ENCODE results near the gene ERMP1.
"Not testable (repeated sequence)": the region's sequence is repeated elsewhere in the genome, so short reads cannot be mapped to it uniquely, and the experiment has no call there.

The ERMP1 gene

DNA sequence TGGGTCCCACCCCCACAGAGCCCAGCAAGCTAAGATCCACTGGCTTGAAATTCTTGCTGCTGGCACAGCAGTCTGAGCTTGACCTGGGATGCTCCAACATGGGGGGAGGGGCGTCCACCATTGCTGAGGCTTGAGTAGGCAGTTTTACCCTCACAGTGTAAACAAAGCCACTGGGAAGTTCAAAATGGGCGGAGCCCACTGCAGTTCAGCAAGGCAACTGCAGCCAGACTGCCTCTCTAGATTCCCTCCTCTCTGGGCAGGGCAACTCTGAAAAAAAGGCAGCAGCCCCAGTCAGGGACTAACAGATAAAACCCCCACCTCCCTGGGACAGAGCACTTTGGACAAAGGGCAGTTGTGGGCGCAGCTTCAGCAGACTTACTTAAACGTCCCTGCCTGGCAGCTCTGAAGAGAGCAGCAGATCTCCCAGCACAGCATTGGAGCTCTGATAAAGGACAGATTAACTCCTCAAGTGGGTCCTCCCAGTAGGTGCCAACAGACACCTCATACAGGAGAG is 53.2 kb downstream of the ERMP1 start:
- not testable (repeated sequence) for DNase-seq

DNA sequence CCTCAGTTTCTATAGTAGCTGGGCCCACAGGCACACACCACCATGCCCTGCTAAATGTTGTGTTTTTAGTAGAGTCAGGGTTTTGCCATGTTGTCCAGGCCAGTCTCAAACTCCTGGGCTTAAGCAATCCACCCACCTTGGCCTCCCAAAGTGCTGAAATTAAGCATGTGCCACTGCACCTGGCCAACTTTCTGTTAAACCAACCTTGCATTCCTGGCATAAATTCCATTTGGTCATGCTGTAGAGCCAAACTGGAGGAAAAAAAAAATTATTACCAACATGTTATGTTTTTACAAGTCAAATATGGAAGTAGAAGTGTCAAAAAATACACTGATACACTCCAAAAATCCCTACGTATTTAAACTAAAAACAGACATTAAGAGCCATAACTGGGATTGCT is 54.1 kb downstream of the ERMP1 start:
- DNase-seq, result no peak

DNA sequence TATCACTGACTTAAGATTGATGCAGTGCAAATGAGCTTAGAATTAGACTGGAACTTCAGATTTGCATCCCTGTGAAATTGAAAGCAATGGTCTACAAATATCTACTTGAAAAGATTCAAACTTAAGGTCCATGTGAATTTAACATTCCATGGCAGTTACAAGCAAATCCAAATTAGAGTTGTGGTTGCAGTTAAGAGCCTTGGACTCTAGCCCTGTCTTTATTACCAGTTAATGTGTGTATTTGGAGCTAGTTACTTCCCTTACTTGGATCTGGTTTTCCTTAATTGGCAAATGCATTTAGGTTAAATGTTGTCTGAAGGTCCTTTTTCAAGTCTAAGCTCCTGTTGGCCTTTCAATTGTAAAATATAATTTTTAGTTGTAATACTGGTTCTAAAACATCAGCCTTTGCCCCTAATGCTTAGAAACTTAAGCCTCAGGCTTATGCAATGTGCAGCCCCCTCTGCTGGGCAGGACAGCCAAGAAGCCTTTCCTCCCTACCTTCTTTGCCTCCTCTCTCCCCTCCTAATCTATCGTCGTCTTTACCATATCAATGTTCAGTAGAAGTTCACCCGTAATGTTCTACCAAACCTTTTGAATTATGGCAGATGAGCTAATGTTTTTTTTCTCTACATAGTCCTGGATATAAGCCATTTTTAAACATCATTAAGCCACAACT is 59.5 kb downstream of the ERMP1 start:
- no peak for DNase-seq

DNA sequence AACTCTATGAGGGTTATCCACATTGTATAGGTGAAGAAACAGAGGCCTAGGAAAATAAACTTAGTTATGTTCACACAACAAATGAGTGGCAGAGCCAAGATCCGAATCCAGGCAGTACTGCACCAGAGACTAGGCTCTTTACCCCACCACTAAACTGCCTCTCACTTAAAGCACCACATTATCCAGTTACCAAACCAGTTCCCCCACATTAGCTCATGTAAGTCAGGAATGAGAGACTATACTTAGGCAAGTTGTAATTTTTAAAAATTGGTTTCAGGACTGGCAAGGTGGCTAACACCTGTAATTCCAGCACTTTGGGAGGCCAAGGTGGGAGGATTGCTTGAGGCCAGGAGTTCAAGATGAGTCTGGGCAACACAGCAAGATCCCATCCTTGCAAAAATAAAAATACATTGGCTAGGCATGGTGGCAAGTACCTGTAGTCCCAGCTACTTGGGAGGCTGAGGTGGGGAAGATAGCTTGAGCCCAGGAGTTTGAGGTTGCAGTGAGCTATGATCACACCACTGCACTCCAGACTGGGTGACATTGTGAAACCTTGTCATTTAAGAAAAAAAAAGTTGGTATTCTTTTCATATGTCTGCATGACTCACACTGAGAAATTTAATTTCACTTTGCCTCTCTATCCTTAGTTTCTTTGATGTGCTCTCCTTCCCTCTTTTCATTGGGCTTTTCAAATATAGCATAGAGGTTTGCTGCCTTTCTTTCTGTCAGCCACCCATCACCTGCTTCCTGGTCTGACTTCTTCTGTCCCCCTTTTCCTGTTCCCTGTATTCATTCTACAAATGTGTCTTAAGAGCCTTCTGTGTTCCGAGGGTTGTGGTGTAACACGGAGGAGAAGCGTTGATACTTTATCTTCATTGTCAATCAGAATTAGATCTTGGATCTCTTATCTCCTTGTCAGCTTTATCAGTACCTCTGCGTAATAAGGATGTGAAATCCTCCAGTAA is 64.7 kb downstream of the ERMP1 start:
- peak; percentile 69 for DNase-seq

DNA sequence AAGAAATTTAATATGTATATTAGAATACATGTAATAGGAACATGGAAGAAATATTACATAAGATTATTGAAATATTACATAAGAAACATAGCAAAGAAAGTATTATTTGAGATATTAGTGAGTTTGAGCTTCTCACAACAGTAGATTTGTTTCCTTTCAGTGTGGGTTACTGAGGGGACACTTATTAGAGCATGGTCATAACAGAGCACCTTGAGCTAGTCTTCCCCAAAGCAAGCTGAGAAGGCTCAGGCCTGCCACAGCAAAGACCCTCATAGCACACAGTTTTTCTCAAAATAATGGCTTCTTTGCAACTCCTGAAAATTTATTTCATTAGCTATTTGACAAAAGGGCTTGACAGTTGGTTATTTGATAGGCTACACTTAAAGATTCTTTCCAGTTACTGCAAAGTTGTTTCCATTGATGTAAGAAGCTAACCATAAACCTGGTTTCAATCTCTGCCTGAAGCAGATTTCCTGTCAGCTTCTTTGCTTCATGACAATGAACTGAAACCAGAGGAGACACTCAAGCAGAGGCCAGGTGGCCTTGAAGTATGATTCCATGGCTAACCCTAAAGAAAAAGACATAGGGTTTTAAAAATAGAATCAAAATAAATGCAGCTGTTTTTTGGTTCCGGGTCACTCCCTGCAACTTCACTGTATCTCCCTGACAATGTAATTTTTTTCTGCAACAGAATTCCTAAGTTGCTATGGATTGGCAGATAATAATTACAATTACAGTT is 68.6 kb downstream of the ERMP1 start:
- peak; percentile 65 for DNase-seq

DNA sequence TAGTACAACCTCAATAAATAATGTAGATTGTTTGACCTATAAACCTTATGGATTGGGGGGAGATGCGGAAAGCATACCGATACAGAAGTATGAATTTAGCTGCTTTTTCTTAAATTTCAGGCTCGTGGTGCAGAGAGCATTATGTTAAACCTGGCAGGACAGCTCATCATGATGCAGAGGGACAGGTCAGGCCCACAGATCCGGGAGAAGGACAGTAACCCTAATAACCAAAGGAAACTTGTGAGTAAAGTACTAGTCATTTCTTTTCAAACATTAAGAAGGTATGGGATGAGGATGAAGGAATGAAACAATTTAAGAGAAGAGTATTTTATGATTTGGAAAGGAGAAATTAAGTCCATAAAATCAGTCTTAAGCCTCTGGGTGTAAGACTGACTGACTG is 70.5 kb downstream of the ERMP1 start:
- no peak for DNase-seq

DNA sequence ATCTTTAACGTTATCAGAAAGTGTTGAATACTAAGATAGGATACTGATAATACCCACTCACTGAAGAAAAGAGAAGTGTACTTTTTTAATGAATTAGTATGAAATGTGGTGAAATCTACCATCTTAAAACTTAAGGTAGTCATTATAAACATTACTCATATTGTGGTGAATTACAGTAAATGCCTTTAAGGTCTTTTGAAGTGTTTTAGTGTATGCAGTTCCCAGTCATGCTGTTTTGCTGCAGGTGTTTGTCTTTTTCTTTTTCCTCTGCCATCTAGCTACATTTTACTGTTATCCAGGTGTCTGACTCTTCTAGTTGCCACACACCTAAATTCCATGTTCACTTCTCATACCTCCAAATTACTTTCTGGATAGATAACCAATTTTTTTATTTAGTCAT is 72.6 kb downstream of the ERMP1 start:
- DNase-seq, result no peak

DNA sequence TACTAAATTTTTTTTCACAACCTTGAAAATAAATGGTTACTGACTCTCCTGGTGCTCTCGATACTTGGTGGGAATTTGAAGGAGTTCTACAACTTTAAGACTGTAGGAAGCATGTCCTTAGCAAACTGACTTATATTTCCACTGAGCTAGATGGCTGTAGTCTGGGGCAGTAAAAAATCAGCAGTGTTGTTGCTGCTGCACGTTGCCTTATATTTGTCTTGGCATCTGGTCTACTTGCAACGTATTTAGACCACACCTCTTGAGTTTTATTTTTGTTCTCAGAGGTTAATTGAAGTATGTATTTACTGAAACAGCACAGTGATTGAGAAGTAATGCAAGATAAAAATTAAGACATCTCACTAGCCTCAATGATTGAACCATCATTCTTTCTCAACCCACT is 76.3 kb downstream of the ERMP1 start:
- DNase-seq, result no peak

DNA sequence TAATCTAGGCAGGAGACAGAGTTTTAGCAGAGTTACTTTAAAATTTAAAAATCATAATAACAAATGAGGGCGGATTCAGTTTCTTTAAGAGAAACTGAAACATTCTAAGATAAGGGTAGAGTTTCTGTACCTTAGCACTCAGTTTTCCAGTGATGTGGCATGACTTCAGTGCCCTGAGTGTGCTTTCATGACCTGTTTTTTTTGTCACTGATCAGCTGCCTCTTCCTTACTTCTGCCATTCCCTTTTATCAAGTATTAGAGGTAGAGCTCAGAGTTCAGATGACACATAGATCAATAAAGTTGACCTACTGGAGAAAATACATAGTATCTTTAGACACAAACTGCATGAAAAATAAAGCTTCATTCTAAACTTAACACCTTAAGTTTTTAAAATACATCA is 82.3 kb downstream of the ERMP1 start:
- no peak for DNase-seq

DNA sequence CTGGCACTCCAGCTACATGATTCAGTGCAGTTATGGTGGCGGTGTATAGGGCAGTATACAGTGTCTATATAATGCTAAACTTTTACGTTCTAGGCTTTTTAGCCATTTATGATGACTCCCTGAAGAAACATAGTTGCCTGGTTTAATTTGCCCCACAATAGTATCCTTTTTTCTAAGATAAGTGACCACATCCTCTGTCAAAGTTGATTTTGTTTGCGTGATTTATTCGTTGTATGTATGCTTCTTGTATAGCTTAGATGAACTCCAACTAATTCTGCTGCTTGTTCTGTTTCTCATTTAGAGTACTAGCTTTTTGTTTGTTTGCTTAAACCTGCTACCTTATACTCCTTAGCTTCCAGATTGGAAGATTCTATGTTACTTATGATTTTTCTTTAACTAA is 83.6 kb downstream of the ERMP1 start:
- no peak for DNase-seq

DNA sequence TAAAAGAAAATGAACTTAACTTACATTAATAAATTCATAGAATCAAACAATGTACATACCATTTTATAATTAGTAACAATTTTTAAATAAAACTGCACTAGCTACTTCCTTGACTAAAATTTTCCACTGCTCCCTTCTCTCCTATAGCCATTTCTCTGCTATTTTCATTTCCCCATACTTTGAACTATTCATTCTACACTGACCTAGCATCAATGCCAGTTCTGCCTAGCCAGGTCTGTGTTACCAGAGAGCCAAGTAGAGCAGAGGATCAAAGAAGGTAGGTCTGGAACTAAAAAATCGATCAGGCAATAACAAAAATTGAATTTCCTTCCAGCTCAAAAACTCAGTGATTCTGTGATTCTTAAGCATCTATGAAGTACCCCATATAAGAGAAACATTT is 84.5 kb downstream of the ERMP1 start:
- no peak for DNase-seq

DNA sequence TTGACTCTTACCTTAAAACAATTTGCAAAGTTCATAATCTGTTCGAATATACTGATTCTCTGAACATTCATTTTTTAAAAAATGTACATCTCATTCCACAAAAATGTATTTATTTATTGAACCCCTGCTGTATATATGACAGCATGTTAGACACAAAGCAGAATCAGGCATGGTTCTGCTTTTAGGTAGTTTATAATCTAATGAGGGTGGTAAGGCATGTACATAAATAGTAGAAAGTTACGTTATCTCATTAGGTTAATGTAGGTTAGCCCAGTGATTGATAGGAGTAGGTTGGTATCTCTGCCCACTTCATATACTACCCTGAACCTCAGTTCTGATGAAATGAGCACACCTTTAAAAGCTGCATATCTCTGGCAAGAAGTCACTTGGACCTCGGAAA is 89.8 kb downstream of the ERMP1 start:
- no peak for DNase-seq

DNA sequence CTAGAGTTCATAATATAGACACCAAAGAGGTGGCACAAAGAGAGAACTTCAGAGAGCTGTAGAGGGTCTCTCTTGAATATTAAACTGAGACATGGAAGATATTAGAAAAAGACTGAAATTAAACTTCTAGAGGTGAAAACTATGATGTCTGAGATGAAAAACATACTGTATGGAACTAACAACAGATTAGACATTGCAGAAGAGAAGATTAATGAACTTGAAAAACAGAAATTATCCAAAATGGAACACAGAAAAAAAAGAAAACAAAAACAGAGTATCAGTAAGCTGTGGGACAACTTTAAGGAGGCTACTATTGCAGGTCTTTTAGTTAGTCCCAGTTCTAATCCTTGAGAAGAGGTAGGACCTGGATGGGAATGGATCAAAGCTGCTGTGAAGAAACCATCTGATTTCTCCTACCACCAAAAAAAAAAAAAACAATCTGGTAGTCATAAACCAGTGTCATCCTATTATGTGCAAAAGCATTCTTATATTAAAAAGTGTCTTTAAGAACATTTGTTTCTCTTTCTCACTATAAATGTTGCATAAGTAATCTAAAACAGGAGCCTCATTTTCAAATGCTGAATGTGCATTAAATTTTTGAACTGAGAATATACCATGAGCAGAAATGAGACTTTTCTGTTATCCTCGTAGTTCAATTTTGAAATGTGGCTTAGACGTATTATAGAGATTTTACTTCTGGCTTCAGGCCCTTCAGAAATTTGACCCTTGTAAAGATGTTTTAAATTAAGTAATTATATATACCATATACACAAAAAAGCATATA is 96.2 kb downstream of the ERMP1 start:
- no peak for DNase-seq

DNA sequence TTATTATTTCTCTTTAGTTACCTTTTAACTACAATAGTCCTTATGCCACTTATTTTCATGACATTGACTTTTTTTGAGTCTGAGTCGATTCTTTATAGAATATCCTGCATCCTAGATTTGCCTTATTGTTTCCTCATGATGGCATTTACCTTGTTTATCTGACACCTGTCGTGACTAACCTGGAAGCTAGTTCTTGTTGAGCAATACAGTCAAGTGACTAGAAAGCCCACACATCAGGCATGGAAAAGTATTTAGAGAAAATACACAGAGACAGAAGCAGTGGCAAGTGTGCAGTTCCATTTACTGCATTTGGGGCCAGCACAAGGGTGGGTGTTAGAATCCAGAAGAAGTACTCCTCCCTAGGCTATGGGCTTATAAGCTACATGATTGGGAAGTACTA is 97.8 kb downstream of the ERMP1 start:
- DNase-seq, result no peak
